Astrocyte of the spinal cord (primary cell): Measurements from ENCODE around the gene GTSE1.

Experiments used
- DNase-seq: peaks from one replicate; pipeline ENCODE4 v3.0.0; 2011; ENCODE audit warnings: low read depth, low spot score
- H3K4me3 ChIP-seq: 2 replicates; pipeline ENCODE4 v1.5.1; 2011; ENCODE audit warnings: low read depth, mild to moderate bottlenecking, low read length, moderate library complexity
- in situ Hi-C: cut with HindIII; loops from 2 replicates; pipeline ENCODE4 v1.10.0; 2017; ENCODE audit warnings: low sequenced_read_pairs
- TF ChIP-seq, protein P1 (sequence below): IDR thresholded peaks from 2 replicates; pipeline ENCODE4 v1.5.1; 2012; ENCODE audit warnings: low read depth, mild to moderate bottlenecking, low read length, inconsistent platforms

The GTSE1 gene

DNA sequence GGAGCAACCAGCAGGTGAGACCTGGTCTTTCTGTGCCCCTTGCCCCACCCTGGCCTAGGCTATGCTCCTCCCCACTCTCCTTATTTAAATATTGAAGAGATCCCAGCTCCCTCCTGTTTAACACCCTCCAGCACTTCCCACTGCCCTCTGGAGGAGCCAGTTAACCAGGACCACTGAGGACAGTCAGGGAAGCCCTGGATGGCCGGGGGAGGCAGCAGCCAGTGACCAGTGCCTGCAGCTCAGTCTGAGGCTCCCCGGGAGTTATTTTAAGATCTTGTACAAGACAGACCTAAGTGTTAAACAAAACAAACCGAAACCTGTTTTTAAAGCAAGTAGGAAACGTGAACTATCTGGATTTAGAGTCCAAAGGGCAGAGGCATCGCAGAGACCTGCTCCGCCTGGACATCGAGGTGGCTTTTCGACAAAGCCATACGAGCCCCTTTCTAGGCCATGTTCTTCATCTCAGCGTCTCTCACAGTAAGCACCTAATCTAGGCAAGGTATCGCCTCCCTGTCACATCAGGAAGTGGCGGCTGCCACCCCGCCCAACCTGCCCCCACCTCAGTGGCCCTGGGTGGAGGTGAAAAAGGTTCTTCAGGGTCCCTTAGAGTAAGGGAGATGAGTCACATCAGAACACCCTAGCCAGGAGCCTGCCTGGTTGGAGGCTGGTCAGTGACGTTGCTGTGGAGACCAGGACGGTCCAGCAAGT lies 74.1 kb downstream of the GTSE1 start:
- DNase-seq = no peak
- no peak overlapping the region for H3K4me3 ChIP-seq
- in situ Hi-C loops = no loop called here
- TF ChIP-seq, protein P1, sequence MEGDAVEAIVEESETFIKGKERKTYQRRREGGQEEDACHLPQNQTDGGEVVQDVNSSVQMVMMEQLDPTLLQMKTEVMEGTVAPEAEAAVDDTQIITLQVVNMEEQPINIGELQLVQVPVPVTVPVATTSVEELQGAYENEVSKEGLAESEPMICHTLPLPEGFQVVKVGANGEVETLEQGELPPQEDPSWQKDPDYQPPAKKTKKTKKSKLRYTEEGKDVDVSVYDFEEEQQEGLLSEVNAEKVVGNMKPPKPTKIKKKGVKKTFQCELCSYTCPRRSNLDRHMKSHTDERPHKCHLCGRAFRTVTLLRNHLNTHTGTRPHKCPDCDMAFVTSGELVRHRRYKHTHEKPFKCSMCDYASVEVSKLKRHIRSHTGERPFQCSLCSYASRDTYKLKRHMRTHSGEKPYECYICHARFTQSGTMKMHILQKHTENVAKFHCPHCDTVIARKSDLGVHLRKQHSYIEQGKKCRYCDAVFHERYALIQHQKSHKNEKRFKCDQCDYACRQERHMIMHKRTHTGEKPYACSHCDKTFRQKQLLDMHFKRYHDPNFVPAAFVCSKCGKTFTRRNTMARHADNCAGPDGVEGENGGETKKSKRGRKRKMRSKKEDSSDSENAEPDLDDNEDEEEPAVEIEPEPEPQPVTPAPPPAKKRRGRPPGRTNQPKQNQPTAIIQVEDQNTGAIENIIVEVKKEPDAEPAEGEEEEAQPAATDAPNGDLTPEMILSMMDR = no peak

DNA sequence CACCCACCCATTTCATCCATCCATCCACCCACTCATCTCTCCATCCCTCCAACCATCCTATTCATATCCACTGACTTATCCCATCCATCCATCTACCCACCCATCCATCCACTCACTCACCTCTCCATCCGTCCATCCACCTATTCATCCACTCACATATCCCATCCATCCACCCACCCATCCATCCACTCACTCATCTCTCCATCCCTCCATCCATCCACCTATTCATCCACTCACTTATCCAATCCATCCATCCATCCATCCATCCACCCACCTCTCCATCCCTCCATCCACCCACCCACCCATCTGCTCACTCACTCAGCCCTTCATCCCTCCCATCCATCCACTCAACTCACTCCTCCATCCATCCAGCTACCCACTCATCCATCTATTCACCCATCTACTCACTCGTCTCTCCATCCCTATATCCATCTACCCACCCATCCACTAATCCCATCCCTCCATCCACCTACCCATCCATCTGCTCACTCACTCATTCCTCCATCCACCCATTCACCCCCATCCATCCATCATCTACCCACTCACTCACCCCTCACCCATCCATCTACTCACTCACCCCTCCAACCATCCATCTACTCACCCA lies 75.1 kb downstream of the GTSE1 start:
- TF ChIP-seq, protein P1 = no peak
- in situ Hi-C loops = no loop called here
- no peak for DNase-seq
- no peak overlapping the region for H3K4me3 ChIP-seq

DNA sequence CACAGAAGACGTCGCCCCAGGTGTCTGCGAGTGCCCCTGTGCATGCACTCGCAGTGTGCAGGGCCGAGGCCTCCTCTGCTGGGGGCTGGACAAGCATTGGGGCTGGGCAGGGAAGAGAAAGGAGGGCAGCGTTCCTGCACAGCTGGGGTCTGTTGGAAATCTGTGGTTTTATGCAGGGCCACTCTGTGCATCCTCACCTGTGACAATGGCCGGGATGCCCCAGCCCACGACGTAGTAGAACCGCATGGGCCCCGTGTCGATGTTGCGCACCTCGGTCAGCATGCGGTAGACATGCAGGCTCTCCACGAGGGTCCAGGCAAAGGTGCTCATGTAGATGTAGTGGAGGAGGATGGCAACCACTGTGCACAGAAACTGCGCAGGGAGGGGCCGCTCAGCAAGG lies 76.0 kb downstream of the GTSE1 start:
- TF ChIP-seq, protein P1 = no peak
- no peak for DNase-seq
- H3K4me3 ChIP-seq = no peak overlapping the region
- in situ Hi-C loops = no loop called here

DNA sequence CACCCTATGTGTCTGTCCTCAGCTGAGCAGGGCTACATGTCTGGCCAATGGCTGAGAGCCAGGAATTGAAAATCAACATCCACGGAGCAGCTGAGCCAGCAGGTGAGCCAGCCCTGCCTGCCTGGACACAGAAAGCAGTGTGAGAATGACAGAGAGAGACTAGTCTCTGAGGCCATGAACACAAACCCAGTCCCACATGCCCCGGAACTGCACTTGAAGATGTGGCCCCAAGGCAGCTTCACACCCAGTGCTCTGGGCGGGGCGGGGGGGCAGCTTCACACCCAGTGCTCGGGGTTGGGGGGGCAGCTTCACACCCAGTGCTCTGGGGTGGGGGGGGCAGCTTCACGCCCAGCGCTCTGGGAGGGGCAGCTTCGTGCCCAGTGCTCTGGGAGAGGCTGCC lies 76.5 kb downstream of the GTSE1 start:
- in situ Hi-C loops = no loop called here
- TF ChIP-seq, protein P1 = no peak
- H3K4me3 ChIP-seq = no peak overlapping the region
- no peak for DNase-seq

DNA sequence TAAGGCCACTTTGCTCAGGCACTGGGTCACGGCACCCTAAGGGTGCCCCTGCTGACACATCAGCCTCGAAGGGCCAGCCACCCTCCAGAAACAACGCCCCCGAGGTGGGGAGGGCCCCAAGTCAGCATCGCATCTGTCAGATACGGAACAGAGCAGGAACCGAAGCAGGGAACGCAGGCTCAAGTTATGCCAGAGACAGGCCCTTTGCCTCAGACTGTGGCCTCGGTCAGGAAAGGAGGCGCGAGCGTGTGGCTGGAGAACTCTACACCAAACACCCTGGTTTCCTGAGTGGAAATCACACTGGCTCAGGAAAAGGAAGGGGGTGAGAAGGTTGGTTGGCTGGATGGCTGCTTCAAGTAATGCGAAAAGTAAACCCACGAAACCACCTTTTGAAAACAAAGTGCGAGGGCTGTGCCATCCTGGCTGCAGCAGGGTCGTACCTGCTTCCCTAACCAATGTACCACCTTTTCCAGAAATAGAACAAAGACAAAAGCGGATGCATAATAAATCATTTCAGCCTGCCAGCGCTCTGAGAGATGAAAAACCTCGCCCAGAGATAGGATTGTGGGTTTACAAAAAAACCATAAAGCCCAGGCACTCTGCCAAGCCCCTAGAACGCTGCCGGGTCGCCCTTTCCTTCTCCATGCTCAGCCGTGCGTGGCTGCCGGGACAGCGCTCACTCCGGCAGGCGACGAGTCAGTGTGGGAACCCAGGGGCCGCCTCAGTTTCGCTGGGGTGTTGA lies 77.4 kb downstream of the GTSE1 start:
- TF ChIP-seq, protein P1 = no peak
- DNase-seq = peak; percentile 9
- in situ Hi-C loops = no loop called here
- H3K4me3 ChIP-seq = no peak overlapping the region

DNA sequence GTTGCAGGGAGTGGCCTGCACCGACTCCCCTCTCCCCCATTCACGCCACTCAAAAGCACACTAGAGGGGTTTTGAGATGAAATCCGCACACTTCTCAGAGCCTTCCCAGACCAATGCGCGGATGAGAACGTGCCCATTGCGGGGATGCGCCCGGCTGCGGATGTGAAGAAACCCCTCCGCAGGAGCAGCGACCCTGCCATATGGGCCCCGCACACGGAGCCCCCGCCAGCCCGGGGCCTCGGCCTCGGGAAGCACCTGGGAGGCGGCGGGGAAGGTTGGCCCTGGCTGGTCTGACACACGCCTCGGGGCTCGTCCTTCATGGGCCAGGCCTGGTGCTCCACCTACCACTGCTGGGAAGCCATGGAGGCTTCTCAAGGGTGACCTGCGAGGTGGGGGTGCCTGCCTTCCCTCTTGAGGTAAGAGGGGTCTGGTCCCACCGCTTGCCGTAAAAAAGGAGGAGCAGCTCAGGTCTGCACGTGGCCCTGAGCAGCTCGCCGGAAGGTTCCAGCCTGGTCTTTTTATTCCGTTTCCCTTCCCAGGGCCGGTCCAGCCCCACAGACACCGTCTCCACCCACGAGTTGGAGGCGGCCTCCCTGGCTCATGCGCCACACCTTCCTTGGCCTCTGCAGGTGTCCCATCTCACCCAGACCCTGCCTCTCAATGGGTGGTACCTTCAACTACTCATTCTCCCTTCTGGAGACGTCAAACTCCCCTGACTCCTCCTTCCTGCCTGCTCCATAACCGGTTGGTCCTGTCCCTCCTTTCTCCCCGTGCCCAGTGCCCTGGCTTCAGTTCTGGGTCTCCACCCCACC lies 78.2 kb downstream of the GTSE1 start:
- TF ChIP-seq, protein P1 = no peak
- in situ Hi-C loops = no loop called here
- no peak for DNase-seq
- no peak overlapping the region for H3K4me3 ChIP-seq
